CD14-positive monocyte (primary cell): ENCODE measurements around the gene CSNK1G2. TPM values are rescaled to one million over a fixed set of nuclear protein-coding genes. Genes with fewer than 3 reads are reported as not detected.

ENCODE experiments used
- DNase-seq, 3 donors: peaks; one replicate each; pipeline ENCODE4 v3.0.0-alpha.2; 2011 to 2022
- H2AFZ ChIP-seq: 2 replicates; pipeline ENCODE4 v1.6.0; 2012; ENCODE audit warnings: mild to moderate bottlenecking, low read depth, low read length, inconsistent platforms; ENCODE audit not compliant: insufficient read depth, poor library complexity, severe bottlenecking
- H3K27ac ChIP-seq, 2 donors: 1 replicate in 1 of 2; 2 replicates in 1 of 2; pipeline ENCODE4 v1.5.1; 2012 to 2013; ENCODE audit warnings: low read length in 2 of 2, control low read depth in 1 of 2, inconsistent platforms in 1 of 2, low read depth in 1 of 2, mild to moderate bottlenecking in 1 of 2
- H3K27me3 ChIP-seq, 2 donors: one replicate each; pipeline versions ENCODE4 v1.6.0 to v1.6.1; 2011 to 2013; ENCODE audit warnings: low read length in 2 of 2; ENCODE audit not compliant: control insufficient read depth in 2 of 2, insufficient read depth in 2 of 2
- H3K36me3 ChIP-seq, 2 donors: replicated peaks in 1 of 2; 1 replicate in 1 of 2; 2 replicates in 1 of 2; pipeline versions ENCODE4 v1.5.1 to v1.6.1; 2012 to 2013; ENCODE audit warnings: low read length in 2 of 2, control low read depth in 1 of 2, inconsistent platforms in 1 of 2, mild to moderate bottlenecking in 1 of 2; ENCODE audit not compliant: insufficient read depth in 2 of 2, control insufficient read depth in 1 of 2
- H3K4me1 ChIP-seq, 2 donors: 1 replicate in 1 of 2; 2 replicates in 1 of 2; pipeline versions ENCODE4 v1.5.1 to v1.6.1; 2012 to 2013; ENCODE audit warnings: low read length in 2 of 2, control low read depth in 1 of 2, inconsistent platforms in 1 of 2, mild to moderate bottlenecking in 1 of 2, moderate library complexity in 1 of 2; ENCODE audit not compliant: insufficient read depth in 2 of 2, control insufficient read depth in 1 of 2
- H3K4me2 ChIP-seq: replicated peaks from 2 replicates; pipeline ENCODE3; 2012; ENCODE audit warnings: low read length, moderate library complexity, mild to moderate bottlenecking; ENCODE audit not compliant: poor library complexity, severe bottlenecking; ENCODE audit errors: extremely low read depth
- H3K4me3 ChIP-seq, 3 experiments: fragments of 200-600 bp in 1 of 3; sonication (generic) in 1 of 3; replicated peaks in 1 of 3; 1 replicate in 2 of 3; 2 replicates in 1 of 3; pipeline ENCODE4 v1.5.1; 2011 to 2013; ENCODE audit warnings: low read length in 3 of 3, mild to moderate bottlenecking in 3 of 3, control low read depth in 2 of 3, low read depth in 2 of 3, inconsistent platforms in 1 of 3, moderate library complexity in 1 of 3
- H3K79me2 ChIP-seq: 2 replicates; pipeline ENCODE4 v1.6.0; 2012; ENCODE audit warnings: mild to moderate bottlenecking, control low read depth, inconsistent platforms, low read length, moderate library complexity; ENCODE audit not compliant: insufficient read depth
- H3K9ac ChIP-seq: 2 replicates; pipeline ENCODE4 v1.6.0; 2017; ENCODE audit warnings: low read length, mild to moderate bottlenecking; ENCODE audit not compliant: insufficient read depth, poor library complexity, severe bottlenecking
- H3K9me3 ChIP-seq, 2 donors: replicated peaks in 1 of 2; 1 replicate in 1 of 2; 2 replicates in 1 of 2; pipeline versions ENCODE4 v1.5.1 to v1.6.1; 2012 to 2013; ENCODE audit warnings: low read length in 2 of 2, control low read depth in 1 of 2; ENCODE audit not compliant: control insufficient read depth in 1 of 2, insufficient read depth in 1 of 2
- H4K20me1 ChIP-seq: 2 replicates; pipeline ENCODE4 v1.6.0; 2012; ENCODE audit warnings: mild to moderate bottlenecking, low read length, control low read depth, moderate library complexity; ENCODE audit not compliant: insufficient read depth
- H3K27ac Mint-ChIP-seq, 7 donors: one replicate each; pipeline ENCODE4 v1.8.0; 2020; ENCODE audit warnings: mild to moderate bottlenecking in 7 of 7, mixed read lengths in 7 of 7, moderate library complexity in 6 of 7, inconsistent platforms in 2 of 7
- H3K27me3 Mint-ChIP-seq, 3 donors: one replicate each; pipeline ENCODE4 v1.8.0; 2021 to 2022; ENCODE audit warnings: low read depth in 3 of 3, mild to moderate bottlenecking in 3 of 3, mixed read lengths in 3 of 3, moderate library complexity in 3 of 3, inconsistent platforms in 1 of 3
- H3K36me3 Mint-ChIP-seq, 2 donors: one replicate each; pipeline ENCODE4 v1.8.0; 2020; ENCODE audit warnings: mixed read lengths in 2 of 2, inconsistent platforms in 1 of 2, mild to moderate bottlenecking in 1 of 2
- H3K4me1 Mint-ChIP-seq: one replicate; pipeline ENCODE4 v1.8.0; 2020; ENCODE audit warnings: mild to moderate bottlenecking, mixed read lengths
- H3K4me3 Mint-ChIP-seq, 2 donors: one replicate each; pipeline ENCODE4 v1.8.0; 2020; ENCODE audit warnings: mild to moderate bottlenecking in 2 of 2, mixed read lengths in 2 of 2, moderate library complexity in 1 of 2
- H3K9me3 Mint-ChIP-seq, 7 donors: one replicate each; pipeline ENCODE4 v1.8.0; 2020 to 2022; ENCODE audit warnings: mixed read lengths in 7 of 7, mild to moderate bottlenecking in 6 of 7, moderate library complexity in 6 of 7, inconsistent platforms in 2 of 7
- WGBS: methylation state at CpG from one replicate; pipeline ENCODE4 v1.1.5; 2013; ENCODE audit warnings: missing lambda C conversion rate; ENCODE audit not compliant: insufficient coverage; 5-methylcytosine and 5-hydroxymethylcytosine counted together
- intact Hi-C, 2 donors: fragments of 100-400 bp; cut with micrococcal nuclease; formaldehyde crosslinking; loops; one replicate each; pipeline versions ENCODE4 v1.15.0 to v1.15.1; 2023
- polyA plus RNA-seq, 3 donors: library from polyadenylated mRNA; depleted of rRNA in 1 of 3; unstranded in 2 of 3; stranded (reverse) in 1 of 3; fragments of 300-500 nt in 2 of 3; fragments of >200 nt in 1 of 3; fragmentation: Illumina TruSeq in 2 of 3; gene quantifications; 1 replicate in 2 of 3; 2 replicates in 1 of 3; pipeline ENCODE4 v1.2.3, GENCODE V29; 2012 to 2021
- TF ChIP-seq, protein P1 (sequence below): fragments of 200-600 bp; IDR thresholded peaks from one replicate; pipeline ENCODE4 v1.8.0; 2022; ENCODE audit warnings: antibody characterized with exemption, mild to moderate bottlenecking

CSNK1G2 gene
- polyA plus RNA-seq, 3 donors, result 10.8 to 215 (median 20.3) TPM

DNA sequence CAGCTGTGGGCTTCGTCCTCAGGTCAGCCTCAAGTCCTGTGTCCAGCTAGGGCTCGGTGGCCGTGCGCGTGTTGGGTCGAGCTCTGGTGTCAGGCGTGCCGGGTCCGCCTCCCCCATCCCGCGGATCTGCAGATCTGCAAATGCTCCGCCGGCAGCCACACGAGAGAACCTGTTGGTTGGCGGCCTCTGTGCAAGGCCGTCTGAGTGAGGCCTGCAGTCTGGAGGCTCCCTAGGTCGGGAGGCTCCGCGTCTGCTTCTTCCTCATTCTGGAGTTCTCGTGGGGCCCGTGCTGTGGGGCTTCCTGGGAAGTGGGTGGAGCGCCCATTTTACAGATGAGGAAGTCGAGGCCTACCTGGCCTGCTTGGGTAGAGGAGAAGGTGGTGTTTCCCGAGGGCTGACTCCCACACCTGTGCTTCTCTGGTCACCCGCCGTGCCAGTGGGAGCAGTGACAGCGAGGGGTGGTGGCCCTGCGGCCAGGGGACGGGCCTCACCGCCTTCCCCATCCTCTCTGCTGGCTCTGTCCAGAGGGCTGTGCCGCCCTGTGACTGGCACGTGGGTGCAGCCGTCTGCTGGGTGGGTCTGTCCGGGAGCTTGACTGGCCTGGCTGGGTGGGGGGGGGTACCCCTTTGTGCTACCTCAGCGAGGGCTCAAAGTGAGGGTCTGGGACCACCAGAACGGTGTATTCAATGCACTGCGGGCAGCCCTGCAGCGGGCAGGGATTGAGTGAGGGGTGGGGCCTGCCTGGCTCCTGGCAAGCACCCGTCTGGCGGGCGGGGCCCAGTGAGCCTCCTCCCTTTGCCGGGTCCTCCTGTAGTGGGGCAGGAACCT, 3.3 kb downstream of the CSNK1G2 start:
- Mint-ChIP-seq H3K27ac (peak overlapping the region; percentile 69 to 98 (median 85)), H3K9me3 (peaks cover 0 to 1% (median 0%) of the 10 kb centered on the region in 7 donors), H3K36me3 (peaks cover 2 to 11% of the 10 kb centered on the region in 2 donors), H3K4me1 (peaks cover 54% of the 10 kb centered on the region), H3K4me3 (peak overlapping the region; percentile 93 to 99), H3K27me3 (peaks cover 0 to 2% (median 1%) of the 10 kb centered on the region in 3 donors)
- Histone ChIP-seq H3K79me2 (peaks cover 74% of the 10 kb centered on the region), H3K27ac (peak overlapping the region in 1 of 2 donors; percentile 99), H3K9ac (peak overlapping the region; percentile 97), H3K4me2 (peak overlapping the region; percentile 75), H2AFZ (no peak overlapping the region), H3K36me3 (peaks cover under 1 to 8% of the 10 kb centered on the region in 2 donors), H3K27me3 (no peaks in the 10 kb centered on the region), H4K20me1 (peaks cover 68% of the 10 kb centered on the region), H3K4me1 (peaks cover 50 to 67% of the 10 kb centered on the region in 2 donors), H3K9me3 (no peaks in the 10 kb centered on the region), H3K4me3 (peak overlapping the region in 1 of 3 experiments; percentile 99)
- 66% methylated on average over 27 of the region's 42 CpGs for WGBS
- intact Hi-C loops, result no loop called here
- DNase-seq, result peak in 2 of 3 donors; percentile 50 to 53
- TF ChIP-seq, protein P1, sequence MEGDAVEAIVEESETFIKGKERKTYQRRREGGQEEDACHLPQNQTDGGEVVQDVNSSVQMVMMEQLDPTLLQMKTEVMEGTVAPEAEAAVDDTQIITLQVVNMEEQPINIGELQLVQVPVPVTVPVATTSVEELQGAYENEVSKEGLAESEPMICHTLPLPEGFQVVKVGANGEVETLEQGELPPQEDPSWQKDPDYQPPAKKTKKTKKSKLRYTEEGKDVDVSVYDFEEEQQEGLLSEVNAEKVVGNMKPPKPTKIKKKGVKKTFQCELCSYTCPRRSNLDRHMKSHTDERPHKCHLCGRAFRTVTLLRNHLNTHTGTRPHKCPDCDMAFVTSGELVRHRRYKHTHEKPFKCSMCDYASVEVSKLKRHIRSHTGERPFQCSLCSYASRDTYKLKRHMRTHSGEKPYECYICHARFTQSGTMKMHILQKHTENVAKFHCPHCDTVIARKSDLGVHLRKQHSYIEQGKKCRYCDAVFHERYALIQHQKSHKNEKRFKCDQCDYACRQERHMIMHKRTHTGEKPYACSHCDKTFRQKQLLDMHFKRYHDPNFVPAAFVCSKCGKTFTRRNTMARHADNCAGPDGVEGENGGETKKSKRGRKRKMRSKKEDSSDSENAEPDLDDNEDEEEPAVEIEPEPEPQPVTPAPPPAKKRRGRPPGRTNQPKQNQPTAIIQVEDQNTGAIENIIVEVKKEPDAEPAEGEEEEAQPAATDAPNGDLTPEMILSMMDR, result no peak

DNA sequence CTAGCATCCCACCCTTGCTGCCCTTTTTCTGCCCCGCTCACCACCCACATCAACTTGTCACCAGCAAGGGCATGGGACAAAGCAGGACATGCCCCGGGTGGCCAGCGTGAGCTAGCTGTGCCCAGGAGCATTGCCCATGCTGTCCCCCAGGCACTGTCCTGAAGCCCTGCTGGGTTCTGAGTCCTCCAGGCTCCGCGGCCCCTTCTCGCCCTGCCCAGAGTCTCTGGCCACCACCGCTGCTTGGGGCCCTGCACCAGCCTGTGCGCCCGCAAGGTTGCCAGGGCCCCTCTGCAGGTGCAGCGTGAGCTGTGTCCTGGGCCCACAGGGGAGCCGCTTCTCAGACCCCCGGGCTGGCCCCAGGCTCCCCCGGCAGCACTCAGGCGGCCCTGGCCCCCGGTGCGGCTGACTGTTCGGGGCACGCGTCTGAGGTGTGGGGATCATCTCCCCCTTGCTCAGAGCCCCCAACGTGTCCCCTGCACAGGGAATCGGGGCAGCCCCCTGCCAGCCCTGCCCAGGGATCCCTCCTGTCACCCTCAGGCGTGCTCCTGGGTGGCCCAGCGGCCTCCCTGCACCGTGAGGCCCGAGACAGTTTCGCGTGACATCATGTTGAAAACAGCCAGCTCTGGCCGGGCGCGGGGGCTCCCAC, 4.1 kb downstream of the CSNK1G2 start:
- intact Hi-C loops, result no loop called here
- no peak overlapping the region for H2AFZ ChIP-seq
- Mint-ChIP-seq H3K4me3 (no peak overlapping the region), H3K27me3 (peaks cover 0 to 2% (median 1%) of the 10 kb centered on the region in 3 donors), H3K4me1 (peaks cover 49% of the 10 kb centered on the region), H3K36me3 (peaks cover 7 to 11% of the 10 kb centered on the region in 2 donors), H3K27ac (peak overlapping the region in 2 of 7 donors; percentile 48 to 50), H3K9me3 (peaks cover 0 to 1% (median 0%) of the 10 kb centered on the region in 7 donors)
- peak overlapping the region; percentile 75 for H3K4me2 ChIP-seq
- peak overlapping the region in 1 of 2 donors; percentile 99 for H3K27ac ChIP-seq
- H3K9me3 ChIP-seq, result no peaks in the 10 kb centered on the region
- H3K4me3 ChIP-seq, result no peak overlapping the region
- 95% methylated on average over 30 of the region's 30 CpGs for WGBS
- peaks cover 81% of the 10 kb centered on the region for H3K79me2 ChIP-seq
- peaks cover 75% of the 10 kb centered on the region for H4K20me1 ChIP-seq
- DNase-seq, result no peak
- H3K36me3 ChIP-seq, result peaks cover 6 to 14% of the 10 kb centered on the region in 2 donors
- H3K4me1 ChIP-seq, result peaks cover 46 to 63% of the 10 kb centered on the region in 2 donors
- no peaks in the 10 kb centered on the region for H3K27me3 ChIP-seq
- H3K9ac ChIP-seq, result no peak overlapping the region
- TF ChIP-seq, protein P1, result no peak
